HG02623 (cell line): Measurements from ENCODE around the gene DRC3.
"Not testable (repeated sequence)": the region's sequence is repeated elsewhere in the genome, so short reads cannot be mapped to it uniquely, and the experiment has no call there.

ENCODE experiments used
- ATAC-seq: cut with Tn5 transposase; IDR thresholded peaks from one replicate; pipeline ENCODE4 v1.9.1; 2021; ENCODE audit warnings: moderate library complexity; ENCODE audit not compliant: unreplicated experiment

Gene DRC3

DNA sequence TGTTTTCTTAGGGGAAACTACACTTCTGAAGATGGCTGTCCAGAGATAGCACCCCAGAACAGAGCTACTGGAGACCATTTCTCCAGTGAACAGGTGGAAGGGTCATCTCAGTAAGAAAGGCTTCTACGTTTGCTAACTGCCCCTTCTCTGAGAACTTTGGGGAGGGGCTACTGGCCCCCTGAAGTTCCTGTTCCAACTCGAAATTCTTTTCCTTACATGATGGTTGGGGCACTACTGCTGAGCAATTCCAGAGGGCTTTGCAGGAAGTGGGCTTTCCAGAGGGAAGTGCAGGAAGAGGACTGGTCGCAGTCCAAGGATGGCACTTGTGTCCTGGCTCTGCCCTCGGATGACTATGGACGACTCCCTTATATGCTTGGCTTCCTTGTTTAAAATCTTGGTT, 31.6 kb upstream of the DRC3 start:
- ATAC-seq, result no peak

DNA sequence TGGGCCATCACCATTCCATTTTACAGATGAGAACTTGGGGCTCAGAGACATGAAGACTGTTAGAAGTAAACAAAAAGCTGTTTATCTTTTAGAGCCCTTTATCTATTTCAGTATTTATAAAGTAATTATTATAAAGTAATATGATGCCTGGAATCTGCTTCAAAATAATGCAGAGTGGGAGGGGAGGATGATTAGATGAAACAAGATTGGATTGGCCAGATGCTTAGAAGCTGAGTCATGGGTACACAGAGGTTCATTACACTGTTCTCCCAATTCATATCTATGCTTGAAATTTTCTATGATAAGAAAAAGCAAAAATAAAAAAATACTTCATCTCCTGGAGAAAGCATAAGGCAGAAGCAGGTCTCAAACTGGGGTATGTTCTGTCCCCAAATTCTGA, 29.8 kb upstream of the DRC3 start:
- ATAC-seq, result no peak

DNA sequence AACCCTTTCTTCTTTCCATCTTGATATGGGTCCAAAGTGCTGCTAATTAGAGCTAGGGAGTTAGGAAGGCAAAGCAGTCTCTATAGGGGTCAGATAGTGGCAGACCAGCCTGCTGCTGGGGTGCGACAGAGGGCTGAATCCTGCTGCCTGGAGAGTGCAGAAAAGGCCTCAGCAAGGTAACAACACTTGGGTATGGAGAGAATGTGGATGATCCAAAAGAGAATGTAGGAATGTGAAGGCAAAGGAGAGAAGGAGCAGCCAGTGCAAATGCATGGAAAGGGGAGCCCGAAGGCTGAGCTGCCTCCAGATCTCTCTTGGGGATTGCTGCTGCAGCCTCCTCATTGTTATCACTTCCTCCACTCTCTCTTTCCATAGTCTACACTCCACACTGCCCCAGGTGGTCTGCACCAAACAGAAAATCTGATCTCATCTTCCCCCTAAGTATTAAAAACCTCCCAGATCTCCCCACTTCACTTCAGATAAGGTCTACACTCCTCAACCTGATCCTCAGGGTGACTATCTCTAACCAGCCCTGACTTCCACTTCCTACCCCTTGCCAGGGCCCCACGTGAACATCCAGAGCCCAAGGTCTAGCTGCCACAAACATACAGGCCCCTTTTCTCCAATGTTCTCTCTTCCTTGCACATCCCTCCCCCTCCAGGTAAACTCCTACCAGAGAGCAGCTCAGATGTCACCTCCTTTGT, 29.2 kb upstream of the DRC3 start:
- ATAC-seq, result no peak

DNA sequence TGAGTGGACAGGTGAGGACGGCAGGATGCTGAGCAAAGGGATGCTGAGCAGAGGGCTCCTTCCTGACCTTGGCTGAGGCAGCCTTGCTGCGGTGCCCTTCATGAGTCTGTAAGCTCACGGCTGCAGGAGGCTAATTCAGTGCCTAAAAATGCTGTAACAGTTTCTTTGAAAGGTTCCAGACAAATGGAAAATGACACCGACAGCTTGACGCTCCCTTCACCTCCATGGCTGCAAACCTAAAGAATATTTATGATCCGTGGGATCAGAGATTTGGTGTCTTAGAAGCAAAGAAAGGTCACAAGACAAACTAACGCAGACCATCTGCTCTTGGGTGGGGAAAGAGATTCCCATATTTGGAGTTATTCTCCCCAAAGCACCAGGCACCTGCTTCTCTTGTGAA, 28.4 kb upstream of the DRC3 start:
- ATAC-seq, result no peak

DNA sequence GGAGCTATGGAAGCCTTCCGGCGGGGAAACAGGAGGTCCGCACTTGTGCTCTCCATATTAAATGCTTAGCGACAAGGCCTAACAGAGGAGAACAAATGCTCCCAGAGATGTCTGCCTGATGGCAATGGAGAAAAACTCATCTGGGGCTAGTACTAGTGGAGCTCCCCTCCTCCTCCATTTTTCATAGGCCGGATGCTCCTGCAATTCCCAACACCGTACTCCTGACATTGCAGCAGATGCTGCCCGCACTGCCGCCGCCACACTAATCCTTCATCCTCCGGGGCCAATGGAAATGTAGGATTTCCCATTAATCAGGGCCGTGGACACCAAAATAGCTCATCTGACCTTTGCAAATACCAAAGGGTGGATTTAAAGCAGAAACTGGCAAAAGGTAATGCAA, 27.9 kb upstream of the DRC3 start:
- ATAC-seq, result no peak

DNA sequence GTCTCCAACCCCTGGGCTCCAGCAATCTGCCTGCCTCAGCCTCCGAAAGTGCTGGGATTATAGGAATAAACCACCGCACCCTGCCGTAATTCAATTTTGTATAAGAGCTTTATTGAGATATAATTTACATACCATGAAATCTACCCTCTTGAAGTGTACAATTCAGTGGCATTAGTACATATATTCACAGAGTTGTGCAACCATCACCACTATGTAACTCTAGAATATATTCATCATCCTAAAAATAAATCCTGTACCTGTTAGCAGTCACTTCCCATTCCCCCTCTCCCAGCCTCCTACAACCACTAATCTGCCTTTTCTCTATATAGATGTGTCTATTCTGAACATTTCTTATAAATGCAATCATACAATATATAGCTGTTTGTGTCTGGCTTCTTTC, 26.6 kb upstream of the DRC3 start:
- ATAC-seq, result no peak

DNA sequence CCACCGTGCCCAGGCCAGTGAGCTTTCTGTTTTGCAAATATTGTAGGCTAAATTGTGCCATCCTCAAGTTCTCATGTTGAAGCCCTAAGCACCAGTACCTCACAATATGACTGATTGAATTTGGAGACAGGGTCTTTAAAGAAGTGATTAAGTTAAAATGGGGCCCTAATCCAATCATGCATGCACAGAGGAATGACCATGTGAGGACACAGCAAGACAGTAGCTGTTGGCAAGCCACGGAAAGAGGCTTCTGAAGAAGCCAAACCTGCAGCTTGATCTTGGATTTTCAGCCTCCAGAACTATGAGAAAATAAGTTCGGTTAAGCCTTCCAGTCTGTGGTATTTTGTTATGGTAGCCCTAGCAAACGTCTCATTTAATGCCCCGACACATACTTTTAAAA, 25.4 kb upstream of the DRC3 start:
- ATAC-seq, result no peak

DNA sequence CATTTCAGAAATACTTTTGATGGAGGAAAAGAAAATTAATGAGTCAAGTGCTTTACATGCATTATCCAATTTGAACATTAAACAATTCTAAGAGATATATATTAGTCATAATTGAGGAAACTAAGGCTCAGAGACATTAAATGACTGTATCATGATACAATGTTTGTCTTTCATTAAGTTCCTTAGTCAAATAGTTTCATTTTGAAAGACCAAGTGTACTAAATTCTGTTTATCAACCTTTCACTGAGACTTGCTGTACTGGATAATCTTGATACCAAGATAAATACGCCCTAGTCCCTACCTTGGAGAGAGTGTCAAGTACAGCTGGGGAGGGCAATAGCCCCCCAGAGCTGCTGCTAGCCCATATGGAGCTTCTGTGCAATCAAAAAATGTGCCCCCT, 24.7 kb upstream of the DRC3 start:
- no peak for ATAC-seq

DNA sequence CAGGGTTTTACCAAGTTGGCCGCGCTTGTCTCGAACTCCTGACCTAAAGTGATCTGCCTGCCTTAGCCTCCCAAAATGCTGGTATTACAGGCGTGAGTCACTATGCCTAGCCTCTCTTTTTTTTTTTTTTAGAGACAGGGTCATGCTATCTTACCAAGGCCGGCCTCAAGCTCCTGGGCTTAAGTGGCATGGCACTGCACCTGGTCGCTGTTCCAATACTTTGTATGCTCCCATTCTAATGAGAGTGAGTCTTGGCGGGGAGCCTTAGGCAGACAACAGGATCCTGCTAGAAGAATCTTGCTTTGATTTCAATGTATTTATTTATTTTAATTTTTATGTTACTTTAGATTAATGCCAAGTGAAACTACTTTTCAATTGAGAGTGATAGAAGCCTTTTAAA, 22.3 kb upstream of the DRC3 start:
- no peak for ATAC-seq

DNA sequence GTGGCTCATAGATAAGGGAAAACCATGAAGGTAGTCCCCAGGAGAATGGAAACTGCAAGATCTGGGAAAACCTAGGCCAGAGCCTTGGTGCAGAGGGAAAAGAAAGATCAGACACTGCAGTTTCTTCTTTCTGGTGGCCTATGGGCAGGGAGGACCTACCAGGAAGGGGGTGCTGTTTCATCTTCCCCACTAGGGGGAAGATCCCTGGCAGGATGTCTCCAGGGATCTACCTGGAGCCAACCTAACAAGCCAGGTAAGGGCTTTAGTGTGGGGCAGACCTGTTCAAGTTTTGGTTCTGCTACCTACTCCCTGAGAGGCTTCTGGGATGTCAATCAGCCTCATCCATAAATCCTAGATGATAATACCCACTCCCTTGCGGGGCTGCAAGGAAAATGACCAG, 21.9 kb upstream of the DRC3 start:
- no peak for ATAC-seq

DNA sequence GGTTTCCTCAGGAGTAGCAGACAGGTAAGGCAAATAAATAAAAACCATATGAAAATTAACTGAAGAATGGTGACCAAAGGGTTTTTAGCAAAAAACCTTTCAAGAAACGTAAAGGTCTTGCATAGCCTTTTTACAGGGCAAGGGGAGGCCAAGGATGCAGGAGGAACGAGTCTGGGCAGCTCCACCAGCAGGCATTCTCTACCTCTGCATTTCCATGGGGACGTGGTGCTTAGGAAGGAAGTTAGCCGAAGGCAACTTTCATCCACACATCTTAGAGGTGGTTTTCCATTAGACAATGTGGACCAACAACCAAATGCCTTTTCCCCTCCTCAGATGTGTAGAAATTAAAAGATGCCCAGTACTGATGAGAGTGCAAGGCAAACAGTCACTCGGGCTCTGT, 21.1 kb upstream of the DRC3 start:
- ATAC-seq, result no peak

DNA sequence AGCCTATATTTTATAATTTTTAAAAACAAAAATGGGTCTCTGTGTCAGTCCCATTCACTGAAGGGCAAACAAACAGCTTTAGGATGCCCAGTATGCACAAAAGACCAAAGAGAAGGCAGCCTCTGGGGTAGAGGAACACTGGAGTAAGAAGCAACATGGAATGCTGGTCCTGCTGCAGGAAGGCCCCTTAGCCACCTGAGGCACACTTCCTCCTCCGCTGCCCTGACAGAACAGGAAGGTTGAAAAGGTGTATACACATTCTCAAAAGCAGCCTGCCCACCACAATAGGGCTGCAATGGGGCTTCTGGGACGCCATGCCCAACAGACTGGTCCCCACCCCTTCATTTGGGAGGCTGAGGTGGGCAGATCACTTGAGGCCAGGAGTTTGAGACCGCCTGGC, 20.0 kb upstream of the DRC3 start:
- no peak for ATAC-seq

DNA sequence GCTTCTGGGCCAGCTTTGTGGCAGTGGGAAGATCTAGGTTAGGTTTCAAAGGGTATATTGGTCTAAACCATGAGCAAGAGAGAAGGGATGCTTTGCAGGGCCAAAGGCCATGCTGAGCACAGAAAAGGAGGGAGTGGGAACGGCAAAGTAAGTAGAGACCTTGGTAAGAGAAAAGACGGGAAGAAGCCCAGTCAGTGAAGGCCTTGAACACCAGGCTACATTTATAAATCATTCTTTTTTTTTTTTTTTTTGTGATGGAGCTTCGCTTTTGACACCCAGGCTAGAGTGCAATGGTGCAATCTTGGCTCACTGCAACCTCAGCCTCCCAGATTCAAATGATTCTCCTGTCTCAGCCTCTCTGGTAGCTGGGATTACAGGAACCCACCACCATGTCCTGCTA, 18.6 kb upstream of the DRC3 start:
- no peak for ATAC-seq

DNA sequence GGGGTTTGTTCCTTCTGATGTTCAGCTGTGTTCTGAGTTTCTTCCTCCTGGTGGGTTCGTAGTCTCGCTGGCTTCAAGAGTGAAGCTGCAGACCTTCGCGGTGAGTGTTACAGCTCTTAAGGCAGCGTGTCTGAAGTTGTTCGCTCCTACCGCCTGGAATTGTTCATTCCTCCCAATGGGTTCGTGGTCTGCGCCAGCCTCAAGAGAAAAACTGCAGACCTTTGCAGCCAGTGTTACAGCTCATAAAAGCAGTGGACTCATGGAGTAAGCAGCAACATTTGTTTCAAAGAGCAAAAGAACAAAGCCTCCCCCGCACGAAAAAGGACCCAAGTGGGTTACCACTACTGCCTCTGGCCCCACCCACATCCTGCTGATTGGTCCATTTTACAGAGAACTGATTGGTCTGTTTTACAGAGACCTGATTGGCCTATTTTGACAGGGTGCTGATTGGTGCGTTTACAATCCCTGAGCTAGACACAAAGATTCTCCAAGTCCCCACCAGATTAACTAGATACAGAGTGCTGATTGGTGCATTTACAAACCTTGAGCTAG, 16.8 kb upstream of the DRC3 start:
- not testable (repeated sequence) for ATAC-seq

DNA sequence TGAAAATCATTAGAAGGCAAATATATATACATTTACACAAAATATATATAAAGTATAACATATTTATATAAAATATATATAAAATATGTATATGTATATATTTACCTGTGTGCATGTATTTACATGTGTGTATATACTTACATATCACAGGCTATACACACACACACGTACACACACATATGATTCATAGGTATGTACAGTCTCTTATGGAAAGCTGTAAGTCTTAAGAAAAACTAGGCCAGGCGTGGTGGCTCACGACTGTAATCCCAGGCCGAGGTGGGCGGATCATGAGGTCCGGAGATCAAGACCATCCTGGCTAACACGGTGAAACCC, 15.1 kb upstream of the DRC3 start:
- no peak for ATAC-seq

DNA sequence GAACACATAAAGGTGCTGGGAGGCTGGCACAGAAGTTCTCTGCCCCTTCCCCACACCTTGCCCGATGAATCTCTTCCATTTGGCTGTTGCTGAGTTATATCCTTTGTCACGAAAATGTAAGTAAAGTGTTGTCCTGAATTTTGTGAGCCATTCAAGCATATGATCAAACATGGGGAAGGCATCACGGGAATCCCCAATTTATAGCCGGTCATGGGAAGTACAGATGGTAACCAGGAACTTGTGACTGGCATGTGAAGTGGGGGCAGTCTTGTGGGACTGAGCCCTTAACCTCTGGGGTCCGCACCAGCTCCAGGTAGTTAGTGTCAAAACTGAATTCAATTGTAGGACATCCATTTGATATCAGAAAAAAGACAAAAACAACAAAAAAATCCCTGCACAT, 13.7 kb upstream of the DRC3 start:
- ATAC-seq, result no peak

DNA sequence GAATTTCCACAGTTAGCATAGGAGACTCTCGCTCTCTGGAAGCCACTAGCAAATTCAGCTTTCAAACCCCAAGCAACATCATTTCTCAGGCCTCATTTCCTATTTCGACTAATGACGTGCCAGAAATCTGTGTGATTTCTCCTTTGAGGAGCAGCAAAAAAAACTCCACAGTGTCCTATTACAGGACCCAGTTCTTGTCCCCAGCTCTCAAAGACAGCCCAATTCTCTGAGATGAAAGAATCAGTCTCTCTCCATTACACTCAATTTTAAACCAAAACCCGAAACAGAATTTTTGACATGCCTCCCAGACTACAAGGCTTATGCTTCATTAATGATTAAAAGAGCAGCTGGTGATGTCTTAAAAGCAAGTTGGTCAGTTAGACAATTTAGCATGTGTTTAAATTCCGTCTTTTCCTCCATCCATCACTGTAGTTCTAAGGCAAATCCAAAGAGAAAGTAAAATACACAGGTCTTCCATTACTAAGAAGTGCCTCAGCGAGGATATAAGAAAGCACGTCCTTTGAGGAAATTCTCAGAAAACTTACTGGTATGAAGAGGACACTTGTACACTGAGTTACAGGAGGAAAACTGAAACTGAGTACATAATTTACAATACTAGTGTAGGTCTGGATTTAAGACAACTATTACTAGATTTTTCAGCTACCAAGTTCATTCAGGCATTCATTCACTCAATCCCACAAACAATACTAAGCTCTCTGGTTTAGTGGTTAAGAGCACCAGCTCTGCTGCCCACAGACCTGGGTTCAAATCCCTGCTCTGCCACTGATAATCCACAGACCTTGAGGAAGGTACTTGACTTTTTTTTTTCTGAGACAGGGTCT, 12.9 kb upstream of the DRC3 start:
- ATAC-seq, result no peak

DNA sequence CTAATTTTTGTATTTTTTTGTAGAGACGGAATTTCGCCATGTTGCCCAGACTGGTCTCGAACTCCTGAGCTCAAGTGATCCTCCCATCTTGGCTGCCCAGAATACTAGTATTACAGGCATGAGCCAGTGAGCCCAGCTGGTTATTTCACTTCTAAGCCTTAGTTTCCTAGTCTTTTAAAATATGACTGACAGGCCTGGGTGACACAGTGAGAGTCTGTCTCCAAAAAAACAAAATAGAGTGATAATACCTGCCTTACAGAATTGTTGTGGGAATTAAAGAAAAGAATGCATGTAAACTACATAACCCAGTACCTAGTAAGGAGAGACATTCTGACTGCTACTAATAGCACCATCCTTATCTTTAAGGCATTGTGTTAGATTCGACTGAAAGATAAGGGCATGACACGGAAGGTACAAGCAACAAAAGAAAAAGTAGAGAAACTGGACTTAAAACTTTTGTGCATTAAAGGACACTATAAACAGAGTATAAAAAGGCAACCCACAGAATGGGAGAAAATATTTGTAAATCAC, 12.1 kb upstream of the DRC3 start:
- no peak for ATAC-seq

DNA sequence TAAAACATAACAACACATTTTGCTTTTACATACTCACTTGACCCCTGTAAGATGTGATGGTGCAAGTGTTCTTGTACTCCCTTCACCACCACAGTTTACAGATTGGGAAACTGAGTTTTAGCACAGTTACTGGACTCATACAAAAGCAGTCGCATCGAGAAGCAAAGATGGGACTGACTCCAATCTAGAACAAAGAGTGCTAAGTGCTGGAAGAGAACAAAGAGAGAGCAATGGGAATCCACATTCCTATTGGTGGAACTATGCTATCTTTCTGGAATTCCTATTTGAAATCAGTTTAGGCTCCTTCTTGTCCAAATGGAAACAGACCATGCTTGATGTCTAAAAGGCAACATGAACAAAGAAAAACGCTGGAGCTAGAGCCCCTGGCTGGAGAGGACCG, 9.6 kb upstream of the DRC3 start:
- ATAC-seq, result no peak

DNA sequence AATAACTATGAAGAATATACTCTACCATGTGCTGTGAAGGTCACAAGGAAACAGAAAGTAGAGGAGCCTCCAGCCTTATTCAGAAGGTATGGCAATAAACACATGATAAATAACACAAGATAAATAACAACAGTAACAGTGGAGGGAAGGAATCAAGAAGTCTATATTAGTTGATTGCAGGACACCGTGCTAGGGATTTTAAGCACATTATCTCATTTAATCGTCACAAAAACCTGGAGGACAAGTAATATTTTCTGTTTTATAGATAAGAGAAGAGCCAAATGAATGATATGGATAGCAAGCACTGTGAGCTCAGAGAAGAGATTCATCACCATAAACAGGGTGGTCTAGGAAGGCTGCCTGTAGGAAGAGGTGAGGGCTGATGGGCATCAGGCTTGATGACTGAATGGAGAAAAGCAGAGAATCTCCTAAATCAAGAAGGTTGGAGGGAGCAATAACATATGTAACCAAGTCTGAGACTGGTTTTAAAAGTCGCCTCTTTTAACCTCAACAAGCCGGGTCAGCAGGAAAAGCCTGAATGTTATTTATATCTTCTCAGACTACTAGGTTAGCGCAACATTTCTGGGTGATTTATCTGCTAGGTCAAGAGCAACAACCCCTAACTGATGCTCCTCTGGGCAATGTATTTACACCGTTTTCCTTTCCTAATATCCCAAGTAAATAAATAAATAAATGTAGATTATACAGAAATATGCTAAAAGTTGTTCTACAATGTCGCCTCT, 8.8 kb upstream of the DRC3 start:
- ATAC-seq, result no peak

DNA sequence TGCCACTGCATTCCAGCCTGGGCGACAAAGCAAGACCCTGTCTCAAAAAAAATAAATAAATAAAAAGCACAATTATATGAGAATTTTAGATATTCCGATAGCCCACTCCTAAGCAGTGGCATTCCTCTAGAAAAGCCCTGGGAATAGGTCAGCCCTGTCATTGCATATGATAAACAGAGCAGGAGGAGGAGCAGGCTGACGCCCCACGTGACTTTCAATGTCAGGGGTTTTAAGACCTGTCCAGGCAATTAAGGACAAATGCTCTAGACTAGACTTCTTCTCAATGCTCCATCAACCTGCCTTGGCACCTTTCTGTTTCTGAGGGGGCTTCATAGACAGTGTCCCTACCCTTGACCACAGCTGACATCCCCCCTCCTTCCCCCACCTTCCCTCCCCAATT, 8.0 kb upstream of the DRC3 start:
- ATAC-seq, result no peak
